K562 (cell line): Measurements from ENCODE around the gene RDH8.

Experiments
- JUND ChIP-seq, 2 experiments: IDR thresholded peaks; 2 replicates in 1 of 2; 3 replicates in 1 of 2; pipeline ENCODE4 v1.6.1; 2011; ENCODE audit warnings: borderline replicate concordance in 2 of 2, low read depth in 2 of 2, low read length in 2 of 2, improper control_type of control experiment in 1 of 2, missing biosample characterization in 1 of 2, missing genetic modification characterization in 1 of 2, missing genetic modification reagents in 1 of 2
- ZNF184 ChIP-seq: sonication (generic); formaldehyde crosslinking; IDR thresholded peaks from 2 replicates; pipeline ENCODE4 v1.5.0; 2020; ENCODE audit warnings: missing genetic modification reagents

GRCh38 chr19:10037809-10038208, 24.5 kb downstream of the RDH8 start:
- TF ChIP-seq JUND (IDR thresholded peaks at IDR 0.05; ENCODE audit: borderline replicate concordance, low read depth, low read length) (no peak), JUND (tag; IDR thresholded peaks at IDR 0.05; ENCODE audit: borderline replicate concordance, low read depth, low read length) (no peak), ZNF184 (CRISPR knock-in tag) (no peak)
